PC-9 (cell line): ENCODE measurements around the gene DCAF12. TPM values are rescaled to one million over a fixed set of nuclear protein-coding genes. Genes with fewer than 3 reads are reported as not detected.

Experiments used
- Bru-seq: library from RNA; stranded (reverse); fragments of 400-500 nt; gene quantifications from one replicate; lab custom pipeline; 2021; lab: Mats Ljungman, UMichigan
- BruChase-seq, 2 experiments: library from RNA; stranded (reverse); fragments of 400-500 nt; gene quantifications; one replicate each; lab custom pipeline; 2021; lab: Mats Ljungman, UMichigan
- BruUV-seq: library from RNA; stranded (reverse); fragments of 400-500 nt; replicated peaks from 2 replicates; lab custom pipeline; 2021; lab: Mats Ljungman, UMichigan
- CTCF ChIA-PET: fragments of 300-600 bp; sonication (Branson Sonifier 250); formaldehyde crosslinking; loops from one replicate; lab custom pipeline; 2022; ENCODE audit warnings: antibody characterized with exemption; lab: Charles Lee
- POLR2A ChIA-PET: fragments of 300-600 bp; sonication (Branson Sonifier 250); formaldehyde crosslinking; loops from one replicate; lab custom pipeline; 2022; ENCODE audit warnings: antibody characterized with exemption; ENCODE audit not compliant: unreplicated experiment; lab: Charles Lee
- DNase-seq, 2 experiments: peaks; one replicate each; pipeline versions ENCODE4 v3.0.0 to v3.0.0-alpha.2; 2015 to 2022; ENCODE audit warnings: mixed read lengths in 1 of 2
- H2AFZ ChIP-seq: fragments of 200-600 bp; sonication (generic); 2 replicates; pipeline ENCODE4 v1.8.1; 2017; ENCODE audit warnings: antibody characterized with exemption
- H3F3A ChIP-seq: fragments of 200-600 bp; sonication (generic); 2 replicates; pipeline ENCODE4 v1.8.1; 2017; ENCODE audit warnings: antibody characterized with exemption, mild to moderate bottlenecking, low read depth; ENCODE audit not compliant: insufficient read depth
- H3K27ac ChIP-seq: fragments of 200-600 bp; sonication (generic); 2 replicates; pipeline ENCODE4 v1.6.1; 2016; ENCODE audit warnings: mixed run types
- H3K27me3 ChIP-seq: fragments of 200-600 bp; sonication (generic); 2 replicates; pipeline ENCODE4 v1.6.1; 2016; ENCODE audit warnings: low read depth, mixed run types; ENCODE audit not compliant: insufficient read depth
- H3K36me3 ChIP-seq: fragments of 200-600 bp; sonication (generic); 2 replicates; pipeline ENCODE4 v1.6.1; 2016; ENCODE audit warnings: low read depth, mixed run types
- H3K4me1 ChIP-seq: fragments of 200-600 bp; sonication (generic); replicated peaks from 2 replicates; pipeline ENCODE4 v1.6.1; 2016; ENCODE audit warnings: mixed run types; ENCODE audit not compliant: insufficient read depth
- H3K4me2 ChIP-seq: fragments of 200-600 bp; sonication (generic); 2 replicates; pipeline ENCODE4 v1.6.1; 2017; ENCODE audit warnings: mixed run types
- H3K4me3 ChIP-seq: fragments of 200-600 bp; sonication (generic); 2 replicates; pipeline ENCODE4 v1.6.1; 2016; ENCODE audit warnings: mixed run types
- H3K79me2 ChIP-seq: fragments of 200-600 bp; sonication (generic); 2 replicates; pipeline ENCODE4 v1.6.1; 2017; ENCODE audit warnings: low read depth, mixed run types
- H3K9me2 ChIP-seq: fragments of 200-600 bp; sonication (generic); 2 replicates; pipeline ENCODE4 v1.8.1; 2017; ENCODE audit warnings: mild to moderate bottlenecking; ENCODE audit not compliant: insufficient read depth
- H3K9me3 ChIP-seq: fragments of 200-600 bp; sonication (generic); 2 replicates; pipeline ENCODE4 v1.8.1; 2016; ENCODE audit warnings: low read depth; ENCODE audit not compliant: insufficient read depth
- H4K20me1 ChIP-seq: fragments of 200-600 bp; sonication (generic); 2 replicates; pipeline ENCODE4 v1.8.1; 2017; ENCODE audit not compliant: insufficient read depth
- CTCF ChIP-seq: fragments of 200-600 bp; sonication (generic); conservative IDR thresholded peaks from 2 replicates; pipeline ENCODE4 v1.6.1; 2017; ENCODE audit warnings: mixed run types, antibody characterized with exemption, mild to moderate bottlenecking, moderate library complexity
- EZH2 ChIP-seq: fragments of 200-600 bp; sonication (generic); IDR thresholded peaks from 2 replicates; pipeline ENCODE4 v1.8.0; 2017; ENCODE audit warnings: antibody characterized with exemption, low read depth
- intact Hi-C: fragments of 100-400 bp; cut with micrococcal nuclease; formaldehyde crosslinking; loops from one replicate; pipeline ENCODE4 v1.10.0; 2022; ENCODE audit not compliant: unreplicated experiment
- long read RNA-seq: library from polyadenylated mRNA; stranded (forward); transcript quantifications from one replicate; pipeline ENCODE4 v2.0.0, GENCODE V29; 2022
- total RNA-seq: library from RNA; stranded (reverse); gene quantifications from 2 replicates; pipeline ENCODE4 v1.2.3, GENCODE V29; 2021

DCAF12 gene
- total RNA-seq (18.1 and 23.4 TPM in 2 replicates), Bru-seq, nascent RNA (percentile 68 among the genes with signal in this experiment), BruChase-seq, experiment 1, labeled RNA remaining after a 2-hour chase (percentile 71 among the genes with signal in this experiment), BruChase-seq, experiment 2, labeled RNA remaining after a 6-hour chase (percentile 81 among the genes with signal in this experiment)
- long read RNA-seq, transcript DCAF12-201 (9 exons, 3,667 nt), result major isoform, 50 of 55 reads
- long read RNA-seq, partial matches to known transcripts, result 0 of 55 reads
- long read RNA-seq, other reads (novel, unspliced or antisense), result 5 of 55 reads

GRCh38 chr9:34126207-34127034, at the start of gene DCAF12:
Gene DCAF12 (minus strand): TSS chr9:34126698. CDS start chr9:34126431, 267 bp downstream.
- ChIA-PET CTCF (interaction anchor here (0.6 to 0.7 kb wide), 2 partner anchors 13 to 82 kb away, joined by 3 read pairs; no protein-coding TSS in a partner anchor), POLR2A (interaction anchor here (0.6 to 1.1 kb wide), 3 partner anchors 19 to 337 kb away, joined by 3 to 4 read pairs (median 3); partner anchors contain the start of gene UBAP1)
- Histone ChIP-seq H2AFZ (peak within 1 kb of the TSS; percentile 95), H3K36me3 (peaks cover 9% of the 10 kb centered on the region), H3K9me2 (no peaks in the 10 kb centered on the region), H3K27me3 (no peaks in the 10 kb centered on the region), H3K9me3 (no peaks in the 10 kb centered on the region), H3K4me1 (peaks cover 14% of the 10 kb centered on the region), H3K4me3 (peak within 1 kb of the TSS; percentile 97), H4K20me1 (peaks cover 9% of the 10 kb centered on the region), H3K4me2 (peak within 1 kb of the TSS; percentile 98), H3F3A (no peaks in the 10 kb centered on the region), H3K79me2 (peaks cover 44% of the 10 kb centered on the region), H3K27ac (peak within 1 kb of the TSS; percentile 71)
- intact Hi-C loops, result loop anchor here (1.0 to 5.0 kb wide), 3 partner anchors 50 to 126 kb away; no protein-coding TSS in a partner anchor
- no TSS peak for BruUV-seq
- TF ChIP-seq CTCF (no peak), EZH2 (no peak)
- peak; percentile 74 to 82 for DNase-seq

- CTCF ChIA-PET, result no interaction called here
- Histone ChIP-seq H3K79me2 (peaks cover 26% of the 10 kb centered on the region), H3K27ac (peak overlapping the region; percentile 82), H2AFZ (no peak overlapping the region), H3K36me3 (no peaks in the 10 kb centered on the region), H4K20me1 (no peaks in the 10 kb centered on the region), H3K4me3 (no peak overlapping the region), H3K9me3 (no peaks in the 10 kb centered on the region), H3K27me3 (no peaks in the 10 kb centered on the region), H3F3A (peaks cover 32% of the 10 kb centered on the region), H3K4me1 (peaks cover 20% of the 10 kb centered on the region), H3K4me2 (peak overlapping the region; percentile 45), H3K9me2 (no peaks in the 10 kb centered on the region)
- DNase-seq, result peak; percentile 38 to 87
- TF ChIP-seq EZH2 (no peak), CTCF (no peak)
- no TSS peak for BruUV-seq
- POLR2A ChIA-PET, result no interaction called here
- intact Hi-C loops, result loop anchor here (2.0 kb wide), 1 partner anchor 49 kb away; the partner anchor contains the start of gene DCAF12
Measured at GRCh38 chr9:34176089-34176488, 49.6 kb upstream of the DCAF12 start.

DNA sequence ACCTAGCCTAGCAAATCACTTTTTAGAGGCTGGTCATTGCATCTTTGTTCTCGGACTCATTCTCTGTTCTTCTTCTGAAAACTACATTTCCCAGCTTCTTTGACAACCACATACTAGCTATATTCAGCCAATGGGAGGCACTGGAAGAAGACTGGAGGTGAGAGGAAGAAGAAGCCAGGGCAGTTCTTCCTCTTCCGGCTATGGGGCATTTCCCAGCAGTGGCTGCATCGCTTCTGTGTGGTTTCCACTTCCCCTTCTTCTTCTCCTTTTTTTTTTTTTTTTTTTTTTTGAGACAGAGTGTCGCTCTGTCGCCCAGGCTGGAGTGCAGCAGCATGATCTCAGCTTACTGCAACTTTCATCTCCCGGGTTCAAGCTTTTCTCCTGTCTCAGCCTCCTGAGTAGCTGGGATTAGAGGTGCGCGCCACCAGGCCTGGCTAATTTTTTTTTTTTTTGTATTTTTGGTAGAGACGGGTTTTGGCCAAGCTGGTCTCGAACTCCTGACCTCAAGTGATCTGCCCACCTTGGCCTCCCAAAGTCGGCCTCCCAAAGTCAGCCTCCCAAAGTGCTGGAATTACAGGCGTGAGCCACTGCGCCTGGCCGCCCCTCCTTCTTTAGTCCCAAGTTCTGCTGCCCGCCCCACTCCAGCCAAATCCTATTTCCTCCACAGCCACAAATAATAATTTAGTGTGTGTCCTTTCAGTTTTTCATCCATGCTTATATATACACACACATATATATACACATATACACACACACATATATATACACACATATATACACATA, 45.4 kb upstream of the DCAF12 start:
- Histone ChIP-seq H3K79me2 (no peaks in the 10 kb centered on the region), H3K4me3 (no peak overlapping the region), H4K20me1 (no peaks in the 10 kb centered on the region), H3K27me3 (no peaks in the 10 kb centered on the region), H3F3A (peaks cover 17% of the 10 kb centered on the region), H3K9me2 (no peaks in the 10 kb centered on the region), H3K4me1 (peaks cover 14% of the 10 kb centered on the region), H3K36me3 (no peaks in the 10 kb centered on the region), H3K9me3 (no peaks in the 10 kb centered on the region), H3K4me2 (no peak overlapping the region), H2AFZ (no peak overlapping the region), H3K27ac (no peak overlapping the region)
- no peak for TF ChIP-seq CTCF
- no peak for TF ChIP-seq EZH2
- ChIA-PET POLR2A (no interaction called here), CTCF (no interaction called here)
- intact Hi-C loops, result no loop called here
- no peak for DNase-seq
- no TSS peak for BruUV-seq
